HCT116 (cell line): ENCODE data around the gene KIAA0825. TPM values are rescaled to one million over a fixed set of nuclear protein-coding genes. Genes with fewer than 3 reads are reported as not detected.

Experiments used
- ATAC-seq: fragments of 200-7000 bp; cut with Tn5 transposase; 2 replicates; pipeline ENCODE4 v1.9.1; 2020; ENCODE audit warnings: mild to moderate bottlenecking, moderate library complexity
- BruUV-seq: library from RNA; stranded (reverse); fragments of 400-500 nt; replicated peaks from 2 replicates; lab custom pipeline; 2021; lab: Mats Ljungman, UMichigan
- CTCF ChIA-PET: fragments of 300-600 bp; sonication (Branson Sonifier 250); formaldehyde crosslinking; loops from one replicate; lab custom pipeline; 2021; ENCODE audit warnings: antibody characterized with exemption; lab: Charles Lee
- POLR2A ChIA-PET: fragments of 300-600, 350-600 bp; sonication (Branson Sonifier 250); formaldehyde crosslinking; loops from one replicate; lab custom pipeline; 2021; ENCODE audit warnings: antibody characterized with exemption; lab: Charles Lee
- RAD21 ChIA-PET, 2 experiments: fragments of 300-600 bp; sonication (Branson Sonifier 250); formaldehyde crosslinking; loops; one replicate each; lab custom pipeline; 2023; ENCODE audit warnings: low total read pairs in 2 of 2; ENCODE audit not compliant: uncharacterized antibody in 2 of 2, unreplicated experiment in 2 of 2, low non-redundant PET in 1 of 2; lab: Charles Lee
- DNase-seq: peaks from one replicate; pipeline ENCODE4 v3.0.0-alpha.2; 2010; ENCODE audit warnings: low read depth, low spot score
- H2AFZ ChIP-seq: fragments of 200-600 bp; shearing (Covaris generic), sonication (generic); 2 replicates; pipeline ENCODE4 v1.6.1; 2017; ENCODE audit warnings: low read depth, mixed run types, mixed read lengths, antibody characterized with exemption, low read length; ENCODE audit not compliant: poor library complexity, severe bottlenecking
- H3K27ac ChIP-seq: 2 replicates; pipeline ENCODE4 v1.5.1; 2012; ENCODE audit warnings: low read depth, low read length
- H3K27me3 ChIP-seq: fragments of 200-600 bp; sonication (generic); 2 replicates; pipeline ENCODE4 v1.6.1; 2016; ENCODE audit warnings: mixed run types, low read length, mixed read lengths; ENCODE audit not compliant: insufficient read depth
- H3K36me3 ChIP-seq, 2 experiments: fragments of 200-500 bp in 1 of 2; fragments of 200-600 bp in 1 of 2; sonication (Bioruptor generic) in 1 of 2; sonication (generic) in 1 of 2; 2 replicates each; pipeline versions ENCODE4 v1.5.1 to v1.6.1; 2014 to 2016; ENCODE audit warnings: low read length in 2 of 2, inconsistent platforms in 1 of 2, mixed read lengths in 1 of 2, mixed run types in 1 of 2; ENCODE audit not compliant: insufficient read depth in 2 of 2, control insufficient read depth in 1 of 2
- H3K4me1 ChIP-seq, 2 experiments: fragments of 200-600 bp in 1 of 2; sonication (generic) in 1 of 2; 2 replicates each; pipeline versions ENCODE4 v1.5.1 to v1.6.1; 2012 to 2017; ENCODE audit warnings: low read length in 2 of 2, inconsistent platforms in 1 of 2, mild to moderate bottlenecking in 1 of 2, mixed read lengths in 1 of 2, mixed run types in 1 of 2, moderate library complexity in 1 of 2; ENCODE audit not compliant: insufficient read depth in 2 of 2, control insufficient read depth in 1 of 2
- H3K4me2 ChIP-seq: fragments of 200-600 bp; sonication (generic); 2 replicates; pipeline ENCODE4 v1.6.1; 2017; ENCODE audit warnings: mixed run types, low read length, mixed read lengths
- H3K4me3 ChIP-seq, 2 experiments: fragments of 200-600 bp in 1 of 2; sonication (generic) in 1 of 2; replicated peaks in 1 of 2; 2 replicates each; pipeline ENCODE4 v1.5.1; 2011 to 2016; ENCODE audit warnings: low read length in 2 of 2, control low read depth in 1 of 2, low read depth in 1 of 2, mild to moderate bottlenecking in 1 of 2, mixed read lengths in 1 of 2, mixed run types in 1 of 2
- H3K79me2 ChIP-seq: fragments of 200-600 bp; sonication (generic); 2 replicates; pipeline ENCODE4 v1.6.1; 2017; ENCODE audit warnings: mild to moderate bottlenecking, mixed run types, low read length, moderate library complexity, mixed read lengths; ENCODE audit not compliant: insufficient read depth
- H3K9ac ChIP-seq: fragments of 200-600 bp; sonication (generic); 2 replicates; pipeline ENCODE4 v1.6.1; 2016; ENCODE audit warnings: low read length, mixed read lengths
- H3K9me2 ChIP-seq: fragments of 200-600 bp; sonication (generic), shearing (Covaris generic); 2 replicates; pipeline ENCODE4 v1.6.1; 2017; ENCODE audit warnings: mixed run types, mild to moderate bottlenecking, moderate library complexity; ENCODE audit not compliant: insufficient read depth
- H3K9me3 ChIP-seq, 2 experiments: fragments of 200-500 bp in 1 of 2; fragments of 200-600 bp in 1 of 2; sonication (Bioruptor generic) in 1 of 2; sonication (generic) in 1 of 2; 2 replicates each; pipeline ENCODE4 v1.6.1; 2014 to 2017; ENCODE audit warnings: low read length in 2 of 2, mixed read lengths in 2 of 2, inconsistent platforms in 1 of 2, low read depth in 1 of 2, mild to moderate bottlenecking in 1 of 2, mixed run types in 1 of 2, moderate library complexity in 1 of 2; ENCODE audit not compliant: control insufficient read depth in 1 of 2, insufficient read depth in 1 of 2
- H4K20me1 ChIP-seq: fragments of 200-600 bp; sonication (generic), shearing (Covaris generic); 2 replicates; pipeline ENCODE4 v1.6.1; 2017; ENCODE audit warnings: mixed run types, mild to moderate bottlenecking, moderate library complexity; ENCODE audit not compliant: insufficient read depth
- CBX3 ChIP-seq: IDR thresholded peaks from 2 replicates; pipeline ENCODE4 v1.6.1; 2012; ENCODE audit warnings: low read depth
- CEBPB ChIP-seq: IDR thresholded peaks from 2 replicates; pipeline ENCODE4 v1.6.1; 2012; ENCODE audit warnings: low read depth
- CTCF ChIP-seq, 3 experiments: fragments of 200-600 bp in 1 of 3; sonication (generic) in 1 of 3; IDR thresholded peaks in 2 of 3; conservative IDR thresholded peaks in 1 of 3; 2 replicates each; pipeline ENCODE4 v1.5.1; 2012 to 2017; ENCODE audit warnings: low read depth in 2 of 3, low read length in 2 of 3, antibody characterized with exemption in 1 of 3, borderline replicate concordance in 1 of 3, control low read depth in 1 of 3, mild to moderate bottlenecking in 1 of 3, mixed read lengths in 1 of 3, mixed run types in 1 of 3, moderate library complexity in 1 of 3; ENCODE audit not compliant: insufficient read depth in 1 of 3
- EGR1 ChIP-seq: IDR thresholded peaks from 2 replicates; pipeline ENCODE4 v1.6.1; 2012; ENCODE audit warnings: low read depth
- ELF1 ChIP-seq: IDR thresholded peaks from 2 replicates; pipeline ENCODE4 v1.6.1; 2012; ENCODE audit warnings: low read depth, borderline replicate concordance
- EZH2phosphoT487 ChIP-seq: fragments of 200-600 bp; IDR thresholded peaks from 2 replicates; pipeline ENCODE4 v1.6.1; 2018; ENCODE audit warnings: antibody characterized with exemption, borderline replicate concordance
- FOSL1 ChIP-seq: IDR thresholded peaks from 2 replicates; pipeline ENCODE4 v1.6.1; 2012; ENCODE audit warnings: low read depth
- POLR2A ChIP-seq: IDR thresholded peaks from 2 replicates; pipeline ENCODE4 v1.7.0; 2011; ENCODE audit warnings: borderline replicate concordance; ENCODE audit not compliant: insufficient read depth, insufficient read length; ENCODE audit errors: extremely low read depth
- POLR2AphosphoS5 ChIP-seq: IDR thresholded peaks from 2 replicates; pipeline ENCODE4 v1.6.1; 2011; ENCODE audit warnings: mild to moderate bottlenecking, low read depth, low read length, moderate library complexity
- SIN3A ChIP-seq: IDR thresholded peaks from 2 replicates; pipeline ENCODE4 v1.6.1; 2012; ENCODE audit warnings: low read depth
- TCF7L2 ChIP-seq: IDR thresholded peaks from 2 replicates; pipeline ENCODE4 v1.7.0; 2011; ENCODE audit warnings: borderline replicate concordance, inconsistent platforms; ENCODE audit not compliant: insufficient read depth, insufficient read length; ENCODE audit errors: extremely low read depth
- YY1 ChIP-seq: IDR thresholded peaks from 2 replicates; pipeline ENCODE4 v1.6.1; 2011; ENCODE audit warnings: low read length, low read depth, moderate library complexity, mild to moderate bottlenecking; ENCODE audit not compliant: insufficient replicate concordance; ENCODE audit errors: extremely low read depth
- ZFX ChIP-seq: fragments of 450-650 bp; IDR thresholded peaks from 2 replicates; pipeline ENCODE4 v1.6.1; 2017
- ZNF274 ChIP-seq: fragments of 200-500 bp; sonication (Bioruptor generic); IDR thresholded peaks from 2 replicates; pipeline ENCODE4 v1.6.1; 2014; ENCODE audit warnings: mild to moderate bottlenecking, low read depth, low read length, inconsistent platforms
- intact Hi-C: fragments of 100-400 bp; cut with micrococcal nuclease; formaldehyde crosslinking; loops from 2 replicates; pipeline ENCODE4 v1.10.0; 2022
- total RNA-seq: library from RNA; stranded (reverse); gene quantifications from one replicate; pipeline ENCODE4 v1.2.1, GENCODE V29; 2021; ENCODE audit not compliant: unreplicated experiment
- TF ChIP-seq, protein P1 (sequence below): IDR thresholded peaks from 2 replicates; pipeline ENCODE4 v1.6.1; 2012
- TF ChIP-seq, protein P2 (sequence below): IDR thresholded peaks from 2 replicates; pipeline ENCODE4 v1.6.1; 2012
- TF ChIP-seq, protein P3 (sequence below): IDR thresholded peaks from 2 replicates; pipeline ENCODE4 v1.6.1; 2011; ENCODE audit warnings: mild to moderate bottlenecking, low read length, moderate library complexity; ENCODE audit not compliant: insufficient replicate concordance; ENCODE audit errors: extremely low read depth

Gene KIAA0825
- total RNA-seq, 1 experiment from 2014 or later = 1.4 TPM

GRCh38 chr5:94217216-94217615, 401.2 kb downstream of the KIAA0825 start:
- Histone ChIP-seq H3K9me3 (no peaks in the 10 kb centered on the region), H3K27me3 (no peaks in the 10 kb centered on the region), H3K4me1 (peaks cover 0 to 17% of the 10 kb centered on the region in 2 experiments; a peak in 3 of 4 replicates), H3K4me3 (no peak overlapping the region), H3K36me3 (no peaks in the 10 kb centered on the region), H4K20me1 (no peaks in the 10 kb centered on the region), H3K27ac (no peak overlapping the region), H3K9me2 (no peaks in the 10 kb centered on the region), H2AFZ (peak overlapping the region; percentile 0), H3K4me2 (no peak overlapping the region), H3K9ac (no peak overlapping the region), H3K79me2 (no peaks in the 10 kb centered on the region)
- CTCF ChIA-PET = no interaction called here
- BruUV-seq = no TSS peak
- POLR2A ChIA-PET = no interaction called here
- ATAC-seq (no peak), DNase-seq (no peak)
- RAD21 ChIA-PET = no interaction called here
- TF ChIP-seq EGR1 = no peak
- no peak for TF ChIP-seq TCF7L2
- TF ChIP-seq EZH2phosphoT487 = no peak
- TF ChIP-seq FOSL1 = no peak
- intact Hi-C loops = no loop called here

- no peak overlapping the region for H3K4me2 ChIP-seq
- no peak overlapping the region for H2AFZ ChIP-seq
- H3K9me2 ChIP-seq = no peaks in the 10 kb centered on the region
- POLR2A ChIA-PET = no interaction called here
- no peak for DNase-seq
- H3K4me3 ChIP-seq = no peak overlapping the region
- H3K9me3 ChIP-seq = no peaks in the 10 kb centered on the region
- no peak overlapping the region for H3K27ac ChIP-seq
- RAD21 ChIA-PET = no interaction called here
- no peaks in the 10 kb centered on the region for H3K36me3 ChIP-seq
- ATAC-seq = no peak
- no peaks in the 10 kb centered on the region for H3K79me2 ChIP-seq
- no peaks in the 10 kb centered on the region for H3K27me3 ChIP-seq
- intact Hi-C loops = no loop called here
- no peak overlapping the region for H3K9ac ChIP-seq
- H4K20me1 ChIP-seq = no peaks in the 10 kb centered on the region
- CTCF ChIA-PET = no interaction called here
- no peaks in the 10 kb centered on the region for H3K4me1 ChIP-seq
- no TSS peak for BruUV-seq
- TF ChIP-seq, protein P1, sequence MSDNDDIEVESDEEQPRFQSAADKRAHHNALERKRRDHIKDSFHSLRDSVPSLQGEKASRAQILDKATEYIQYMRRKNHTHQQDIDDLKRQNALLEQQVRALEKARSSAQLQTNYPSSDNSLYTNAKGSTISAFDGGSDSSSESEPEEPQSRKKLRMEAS = no peak
- TF ChIP-seq SIN3A (no peak), YY1 (no peak), ELF1 (no peak), EGR1 (no peak), ZNF274 (no peak), TCF7L2 (no peak), CBX3 (no peak), FOSL1 (no peak), ZFX (no peak), CEBPB (no peak), EZH2phosphoT487 (no peak), POLR2AphosphoS5 (no peak), POLR2A (no peak), CTCF (IDR thresholded peaks at IDR 0.05 in 2 of 3, conservative IDR thresholded peaks at IDR 0.05 in 1 of 3; ENCODE audit: borderline replicate concordance in 1 of 3, insufficient read depth in 1 of 3, low read depth in 2 of 3, low read length in 2 of 3) (no peak)
- TF ChIP-seq, protein P2, sequence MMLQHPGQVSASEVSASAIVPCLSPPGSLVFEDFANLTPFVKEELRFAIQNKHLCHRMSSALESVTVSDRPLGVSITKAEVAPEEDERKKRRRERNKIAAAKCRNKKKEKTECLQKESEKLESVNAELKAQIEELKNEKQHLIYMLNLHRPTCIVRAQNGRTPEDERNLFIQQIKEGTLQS = no peak
- TF ChIP-seq, protein P3, sequence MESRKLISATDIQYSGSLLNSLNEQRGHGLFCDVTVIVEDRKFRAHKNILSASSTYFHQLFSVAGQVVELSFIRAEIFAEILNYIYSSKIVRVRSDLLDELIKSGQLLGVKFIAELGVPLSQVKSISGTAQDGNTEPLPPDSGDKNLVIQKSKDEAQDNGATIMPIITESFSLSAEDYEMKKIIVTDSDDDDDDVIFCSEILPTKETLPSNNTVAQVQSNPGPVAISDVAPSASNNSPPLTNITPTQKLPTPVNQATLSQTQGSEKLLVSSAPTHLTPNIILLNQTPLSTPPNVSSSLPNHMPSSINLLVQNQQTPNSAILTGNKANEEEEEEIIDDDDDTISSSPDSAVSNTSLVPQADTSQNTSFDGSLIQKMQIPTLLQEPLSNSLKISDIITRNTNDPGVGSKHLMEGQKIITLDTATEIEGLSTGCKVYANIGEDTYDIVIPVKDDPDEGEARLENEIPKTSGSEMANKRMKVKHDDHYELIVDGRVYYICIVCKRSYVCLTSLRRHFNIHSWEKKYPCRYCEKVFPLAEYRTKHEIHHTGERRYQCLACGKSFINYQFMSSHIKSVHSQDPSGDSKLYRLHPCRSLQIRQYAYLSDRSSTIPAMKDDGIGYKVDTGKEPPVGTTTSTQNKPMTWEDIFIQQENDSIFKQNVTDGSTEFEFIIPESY = no peak
These were observed 405.9 kb downstream of the KIAA0825 start for GRCh38 chr5:94212476-94212875.
